Fibroblast of the aortic adventitia (primary cell): ENCODE data around the gene SLC25A27. TPM values are rescaled to one million over a fixed set of nuclear protein-coding genes. Genes with fewer than 3 reads are reported as not detected.

Experiments used
- DNase-seq: peaks from one replicate; pipeline ENCODE4 v3.0.0-alpha.2; 2010; ENCODE audit warnings: low read depth
- H3K4me3 ChIP-seq: 2 replicates; pipeline ENCODE4 v1.5.1; 2011; ENCODE audit warnings: low read depth, mild to moderate bottlenecking, control low read depth, low read length, moderate library complexity
- CTCF ChIP-seq: IDR thresholded peaks from 2 replicates; pipeline ENCODE4 v1.5.1; 2011; ENCODE audit warnings: mild to moderate bottlenecking, low read length, control low read depth, inconsistent platforms; ENCODE audit not compliant: insufficient read depth
- total RNA-seq: library from RNA; depleted of rRNA; stranded (reverse); fragments of >200 nt; gene quantifications from 2 replicates; pipeline ENCODE4 v1.2.3, GENCODE V29; 2012; ENCODE audit warnings: low replicate concordance

The SLC25A27 gene
- total RNA-seq, 1 donor: 6.2 TPM

- DNase-seq: peak; percentile 67
- peak; percentile 64 for TF ChIP-seq CTCF
These were observed 26.4 kb upstream of the SLC25A27 start for GRCh38 chr6:46626228-46626909.

DNA sequence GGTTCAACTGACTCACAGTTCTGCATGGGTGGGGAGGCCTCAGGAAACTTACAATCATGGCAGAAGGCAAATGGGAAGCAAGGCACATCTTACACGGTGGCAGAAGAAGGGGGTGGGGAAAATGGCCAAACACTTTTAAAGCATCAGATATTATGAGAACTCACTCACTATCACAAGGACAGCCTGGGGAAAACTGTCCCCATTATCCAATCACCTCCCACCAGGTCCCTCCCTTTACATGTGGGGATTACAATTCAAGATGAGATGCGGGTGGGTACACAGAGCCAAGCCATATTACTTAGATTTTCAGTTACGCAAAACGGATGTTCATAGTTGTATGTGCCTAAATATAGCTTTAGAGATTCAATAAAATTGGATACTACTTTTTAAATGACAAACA is 25.8 kb upstream of the SLC25A27 start:
- H3K4me3 ChIP-seq: no peak overlapping the region
- TF ChIP-seq CTCF: no peak
- DNase-seq: no peak

More at GRCh38 chr6:46626228-46626909, 26.4 kb upstream of the SLC25A27 start:
- no peak overlapping the region for H3K4me3 ChIP-seq

GRCh38 chr6:46628498-46628897 is 24.3 kb upstream of the SLC25A27 start:
- DNase-seq: no peak
- no peak overlapping the region for H3K4me3 ChIP-seq

GRCh38 chr6:46628976-46629375 is 23.8 kb upstream of the SLC25A27 start:
- no peak overlapping the region for H3K4me3 ChIP-seq
- no peak for TF ChIP-seq CTCF

More at GRCh38 chr6:46628498-46628897, 24.3 kb upstream of the SLC25A27 start:
- no peak for TF ChIP-seq CTCF

GRCh38 chr6:46629691-46630090 is 23.1 kb upstream of the SLC25A27 start:
- no peak overlapping the region for H3K4me3 ChIP-seq
- no peak for TF ChIP-seq CTCF
- DNase-seq: no peak

More at GRCh38 chr6:46628976-46629375, 23.8 kb upstream of the SLC25A27 start:
- DNase-seq: no peak

GRCh38 chr6:46632053-46632452 is 20.7 kb upstream of the SLC25A27 start:
- no peak for TF ChIP-seq CTCF
- no peak for DNase-seq
- H3K4me3 ChIP-seq: no peak overlapping the region

DNA sequence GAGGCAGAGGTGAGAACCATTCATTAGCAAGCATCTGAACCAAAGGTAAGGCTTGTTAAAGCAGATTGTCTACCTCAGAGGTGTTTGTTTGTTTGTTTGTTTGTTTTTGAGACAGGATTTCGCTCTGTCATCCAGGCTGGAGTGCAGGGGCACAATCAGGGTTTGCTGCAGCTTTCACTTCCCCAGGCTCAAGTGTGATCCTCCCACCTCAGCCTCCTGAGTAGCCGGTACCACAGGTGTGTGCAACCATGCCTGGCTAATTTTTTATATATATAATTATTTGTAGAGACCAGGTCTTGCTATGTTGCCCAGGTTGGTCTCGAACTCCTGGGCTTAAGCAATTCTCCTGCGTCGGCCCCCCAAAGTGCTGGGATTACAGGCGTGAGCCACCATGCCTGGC is 17.3 kb upstream of the SLC25A27 start:
- no peak for TF ChIP-seq CTCF
- no peak overlapping the region for H3K4me3 ChIP-seq
- no peak for DNase-seq
